ENCODE measurements around the gene SNCAIP.
A peak's percentile ranks its signal among the peaks of the same experiment; 100 is the strongest.

The SNCAIP gene

GRCh38 chr5:122464191-122464590 lies 152.2 kb downstream of the SNCAIP start:
- H3K36me3 ChIP-seq (ENCODE audit: control insufficient read depth, insufficient read depth, low read length), result no peaks in the 10 kb centered on the region
- H3K4me1 ChIP-seq (ENCODE audit: control insufficient read depth, insufficient read depth, low read length), result peaks cover 8% of the 10 kb centered on the region
- H3K9ac ChIP-seq (ENCODE audit: low read depth, low read length), result no peak overlapping the region
- no peaks in the 10 kb centered on the region for H3K9me3 ChIP-seq (ENCODE audit: control insufficient read depth, insufficient read depth, low read length)
- no peak overlapping the region for H3K4me3 ChIP-seq (ENCODE audit: low read depth, low read length)
- no peaks in the 10 kb centered on the region for H3K27me3 ChIP-seq (ENCODE audit: control insufficient read depth, insufficient read depth, low read length)

DNA sequence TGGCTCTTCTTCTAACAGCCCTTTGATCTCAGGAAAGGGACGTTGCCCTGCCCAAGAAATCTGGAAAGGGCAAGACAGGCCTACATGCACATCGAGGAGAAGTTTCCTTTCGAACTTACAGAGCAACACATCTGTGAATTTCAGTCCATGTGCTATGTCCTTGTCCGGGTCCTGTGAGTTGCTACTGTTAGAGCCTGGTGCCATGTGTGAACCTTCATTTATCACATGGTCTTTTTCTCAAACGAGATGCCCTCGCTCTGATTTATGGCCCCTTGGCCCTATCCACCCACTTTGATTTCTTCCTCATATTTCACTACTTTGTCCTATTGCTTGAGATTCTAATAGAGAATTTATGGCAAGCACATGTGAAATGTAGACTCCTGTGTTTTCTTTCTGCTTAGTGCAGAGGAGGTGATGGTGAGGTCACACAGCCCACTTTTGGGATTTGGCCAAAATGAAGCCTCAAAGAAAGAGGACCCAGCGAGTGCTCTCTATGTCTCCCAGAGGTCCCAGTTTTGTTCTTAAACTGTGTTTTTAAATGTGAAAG lies 153.1 kb downstream of the SNCAIP start:
- peaks cover 8% of the 10 kb centered on the region for H3K4me1 ChIP-seq (ENCODE audit: control insufficient read depth, insufficient read depth, low read length)
- no peaks in the 10 kb centered on the region for H3K9me3 ChIP-seq (ENCODE audit: control insufficient read depth, insufficient read depth, low read length)
- H3K36me3 ChIP-seq (ENCODE audit: control insufficient read depth, insufficient read depth, low read length), result no peaks in the 10 kb centered on the region
- no peak overlapping the region for H3K9ac ChIP-seq (ENCODE audit: low read depth, low read length)
- H3K4me3 ChIP-seq (ENCODE audit: low read depth, low read length), result no peak overlapping the region
- no peaks in the 10 kb centered on the region for H3K27me3 ChIP-seq (ENCODE audit: control insufficient read depth, insufficient read depth, low read length)

DNA sequence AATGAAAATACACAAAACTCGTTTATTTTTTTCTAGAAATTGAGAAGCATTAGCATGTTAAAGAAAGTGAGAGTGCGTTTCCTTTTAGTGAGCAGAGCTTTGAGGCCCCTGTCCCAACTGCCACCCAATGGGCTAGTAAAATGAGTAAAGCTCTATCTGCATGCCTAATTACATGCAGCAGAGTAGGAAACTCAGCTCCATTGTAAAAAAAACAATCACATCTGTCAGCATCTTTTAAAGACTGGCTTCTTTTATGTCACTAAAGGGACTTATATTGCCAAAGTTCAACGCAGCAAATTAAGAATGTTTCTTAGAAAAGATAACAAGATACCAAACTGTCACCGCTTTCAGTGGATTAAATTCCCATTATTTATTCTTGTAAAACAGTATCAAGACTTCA lies 154.0 kb downstream of the SNCAIP start:
- Histone ChIP-seq H3K4me1 (ENCODE audit: control insufficient read depth, insufficient read depth, low read length) (peaks cover 10% of the 10 kb centered on the region), H3K27me3 (ENCODE audit: control insufficient read depth, insufficient read depth, low read length) (no peaks in the 10 kb centered on the region), H3K9me3 (ENCODE audit: control insufficient read depth, insufficient read depth, low read length) (no peaks in the 10 kb centered on the region), H3K36me3 (ENCODE audit: control insufficient read depth, insufficient read depth, low read length) (no peaks in the 10 kb centered on the region), H3K4me3 (ENCODE audit: low read depth, low read length) (no peak overlapping the region), H3K9ac (ENCODE audit: low read depth, low read length) (no peak overlapping the region)

GRCh38 chr5:122468351-122469116 lies 156.5 kb downstream of the SNCAIP start:
- Histone ChIP-seq H3K9ac (ENCODE audit: low read depth, low read length) (no peak overlapping the region), H3K4me1 (ENCODE audit: control insufficient read depth, insufficient read depth, low read length) (peaks cover 19% of the 10 kb centered on the region), H3K9me3 (ENCODE audit: control insufficient read depth, insufficient read depth, low read length) (no peaks in the 10 kb centered on the region), H3K36me3 (ENCODE audit: control insufficient read depth, insufficient read depth, low read length) (no peaks in the 10 kb centered on the region), H3K4me3 (ENCODE audit: low read depth, low read length) (no peak overlapping the region), H3K27me3 (ENCODE audit: control insufficient read depth, insufficient read depth, low read length) (no peaks in the 10 kb centered on the region)

- Histone ChIP-seq H3K4me3 (ENCODE audit: low read depth, low read length) (no peak overlapping the region), H3K4me1 (ENCODE audit: control insufficient read depth, insufficient read depth, low read length) (peaks cover 24% of the 10 kb centered on the region), H3K36me3 (ENCODE audit: control insufficient read depth, insufficient read depth, low read length) (no peaks in the 10 kb centered on the region), H3K9ac (ENCODE audit: low read depth, low read length) (no peak overlapping the region), H3K9me3 (ENCODE audit: control insufficient read depth, insufficient read depth, low read length) (no peaks in the 10 kb centered on the region), H3K27me3 (ENCODE audit: control insufficient read depth, insufficient read depth, low read length) (no peaks in the 10 kb centered on the region)
Observed at GRCh38 chr5:122469384-122469919, 157.4 kb downstream of the SNCAIP start.

DNA sequence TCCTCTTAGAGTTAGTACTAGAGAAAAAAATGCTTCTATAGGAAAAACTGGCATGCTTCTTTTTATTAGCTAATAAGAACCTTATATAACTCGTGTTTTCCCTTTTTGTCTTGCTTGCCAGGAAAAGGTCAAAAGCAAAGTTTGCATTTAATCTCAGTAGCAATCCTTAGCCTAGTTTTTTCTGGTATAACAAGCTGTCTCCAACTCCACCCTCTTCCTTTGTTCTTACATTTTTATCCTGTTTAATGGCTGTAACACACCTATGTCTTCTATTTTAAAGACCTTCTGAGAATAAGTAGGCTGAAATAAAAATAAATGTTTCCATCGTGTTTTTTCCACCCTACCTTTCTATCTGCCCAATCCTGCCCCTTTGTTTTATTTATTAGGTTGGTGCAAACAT lies 158.3 kb downstream of the SNCAIP start:
- Histone ChIP-seq H3K9ac (ENCODE audit: low read depth, low read length) (no peak overlapping the region), H3K4me1 (ENCODE audit: control insufficient read depth, insufficient read depth, low read length) (peaks cover 24% of the 10 kb centered on the region), H3K36me3 (ENCODE audit: control insufficient read depth, insufficient read depth, low read length) (no peaks in the 10 kb centered on the region), H3K9me3 (ENCODE audit: control insufficient read depth, insufficient read depth, low read length) (no peaks in the 10 kb centered on the region), H3K4me3 (ENCODE audit: low read depth, low read length) (no peak overlapping the region), H3K27me3 (ENCODE audit: control insufficient read depth, insufficient read depth, low read length) (no peaks in the 10 kb centered on the region)

DNA sequence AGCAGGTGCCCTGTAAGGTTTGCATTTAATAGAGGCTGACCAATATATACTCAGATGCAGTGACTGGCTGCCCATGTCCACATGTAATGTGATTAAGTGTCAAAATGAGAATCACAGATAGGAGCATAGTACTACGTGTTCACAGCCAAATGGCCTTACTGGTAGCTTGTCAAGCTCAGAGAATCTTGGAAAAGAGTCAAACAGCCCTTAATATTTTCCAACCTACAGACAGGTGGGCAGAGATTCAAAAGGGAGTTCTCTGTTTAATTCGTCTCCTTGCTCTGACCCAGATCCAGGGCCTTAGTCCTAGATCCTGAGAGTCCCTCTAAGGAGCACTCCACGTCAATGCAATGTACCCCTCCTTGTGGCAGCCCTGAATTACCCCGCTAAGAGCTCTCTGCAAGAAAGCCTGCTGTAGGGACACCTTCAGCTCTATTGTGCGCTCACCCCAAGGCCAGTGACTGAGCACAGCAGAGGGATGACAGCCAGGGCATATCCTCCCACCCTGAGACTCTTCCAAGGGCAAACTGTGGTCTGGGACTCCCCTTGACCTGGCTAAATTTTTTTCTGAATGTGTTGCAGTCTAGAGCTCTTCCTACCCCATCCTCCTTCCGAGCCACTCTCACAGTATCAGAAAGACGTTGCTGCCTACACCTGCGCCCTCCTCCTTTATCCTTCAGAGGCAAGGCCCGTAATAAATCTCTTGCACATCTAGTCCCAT lies 159.2 kb downstream of the SNCAIP start:
- H3K36me3 ChIP-seq (ENCODE audit: control insufficient read depth, insufficient read depth, low read length), result no peaks in the 10 kb centered on the region
- H3K4me1 ChIP-seq (ENCODE audit: control insufficient read depth, insufficient read depth, low read length), result peaks cover 21% of the 10 kb centered on the region
- no peaks in the 10 kb centered on the region for H3K27me3 ChIP-seq (ENCODE audit: control insufficient read depth, insufficient read depth, low read length)
- no peak overlapping the region for H3K9ac ChIP-seq (ENCODE audit: low read depth, low read length)
- H3K9me3 ChIP-seq (ENCODE audit: control insufficient read depth, insufficient read depth, low read length), result no peaks in the 10 kb centered on the region
- H3K4me3 ChIP-seq (ENCODE audit: low read depth, low read length), result no peak overlapping the region

DNA sequence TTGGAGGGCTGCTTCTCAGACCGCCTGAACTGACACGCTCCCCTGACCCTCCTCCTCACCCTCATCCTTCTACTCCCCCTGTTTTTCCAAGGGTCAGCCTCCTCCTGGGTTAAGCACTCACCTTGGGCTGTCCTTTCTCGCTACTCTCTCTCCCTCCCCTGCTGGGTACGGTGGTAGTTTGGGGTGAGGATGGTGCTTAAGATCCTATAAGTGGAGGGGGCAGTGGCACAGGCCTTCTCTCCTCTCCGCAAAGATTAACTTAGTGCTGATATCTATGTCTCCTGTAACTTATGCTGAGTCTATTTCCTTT lies 159.7 kb downstream of the SNCAIP start:
- peak overlapping the region; percentile 29 for H3K9ac ChIP-seq (ENCODE audit: low read depth, low read length)
- H3K4me3 ChIP-seq (ENCODE audit: low read depth, low read length), result no peak overlapping the region
- H3K9me3 ChIP-seq (ENCODE audit: control insufficient read depth, insufficient read depth, low read length), result no peaks in the 10 kb centered on the region
- no peaks in the 10 kb centered on the region for H3K36me3 ChIP-seq (ENCODE audit: control insufficient read depth, insufficient read depth, low read length)
- no peaks in the 10 kb centered on the region for H3K27me3 ChIP-seq (ENCODE audit: control insufficient read depth, insufficient read depth, low read length)
- peaks cover 21% of the 10 kb centered on the region for H3K4me1 ChIP-seq (ENCODE audit: control insufficient read depth, insufficient read depth, low read length)

GRCh38 chr5:122473138-122473843 lies 161.3 kb downstream of the SNCAIP start:
- Histone ChIP-seq H3K9ac (ENCODE audit: low read depth, low read length) (no peak overlapping the region), H3K36me3 (ENCODE audit: control insufficient read depth, insufficient read depth, low read length) (no peaks in the 10 kb centered on the region), H3K27me3 (ENCODE audit: control insufficient read depth, insufficient read depth, low read length) (no peaks in the 10 kb centered on the region)

GRCh38 chr5:122473941-122474340 lies 161.9 kb downstream of the SNCAIP start:
- Histone ChIP-seq H3K9me3 (ENCODE audit: control insufficient read depth, insufficient read depth, low read length) (no peaks in the 10 kb centered on the region), H3K36me3 (ENCODE audit: control insufficient read depth, insufficient read depth, low read length) (no peaks in the 10 kb centered on the region), H3K4me3 (ENCODE audit: low read depth, low read length) (no peak overlapping the region), H3K27me3 (ENCODE audit: control insufficient read depth, insufficient read depth, low read length) (no peaks in the 10 kb centered on the region), H3K9ac (ENCODE audit: low read depth, low read length) (no peak overlapping the region), H3K4me1 (ENCODE audit: control insufficient read depth, insufficient read depth, low read length) (peaks cover 21% of the 10 kb centered on the region)

More at GRCh38 chr5:122473138-122473843, 161.3 kb downstream of the SNCAIP start:
- H3K4me1 ChIP-seq (ENCODE audit: control insufficient read depth, insufficient read depth, low read length), result peaks cover 21% of the 10 kb centered on the region
- no peaks in the 10 kb centered on the region for H3K9me3 ChIP-seq (ENCODE audit: control insufficient read depth, insufficient read depth, low read length)
- H3K4me3 ChIP-seq (ENCODE audit: low read depth, low read length), result no peak overlapping the region

DNA sequence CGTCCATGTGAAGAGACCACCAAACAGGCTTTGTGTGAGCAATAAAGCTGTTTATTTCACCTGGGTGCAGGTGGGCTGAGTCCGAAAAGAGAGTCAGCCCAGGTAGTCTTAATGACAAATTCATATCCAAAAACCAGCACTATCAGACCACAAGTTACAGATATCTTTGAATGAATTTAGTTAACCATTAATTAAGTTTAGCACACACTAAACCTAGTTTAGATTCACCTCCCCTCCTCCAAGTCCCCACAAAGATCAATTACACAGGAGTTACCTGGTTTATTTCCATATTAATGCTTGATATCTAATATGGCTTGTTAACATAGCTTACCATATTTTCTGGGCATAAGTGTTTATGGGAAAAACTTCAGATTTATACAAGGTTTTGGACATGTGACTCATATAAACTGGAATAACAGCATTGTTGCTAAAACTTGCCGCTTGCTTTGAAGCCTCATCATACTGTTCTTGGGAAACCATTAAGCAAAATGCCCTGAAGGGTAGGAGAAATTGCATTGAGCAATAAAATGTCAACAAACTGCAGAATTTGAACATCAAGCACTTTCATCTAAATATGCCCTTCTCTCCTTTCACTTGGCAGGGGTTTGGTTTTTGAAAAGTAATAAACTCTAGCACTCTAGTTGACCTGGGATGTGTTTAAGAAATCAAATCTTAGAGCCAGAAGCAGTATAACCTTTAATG lies 166.9 kb downstream of the SNCAIP start:
- Histone ChIP-seq H3K9me3 (ENCODE audit: control insufficient read depth, insufficient read depth, low read length) (no peaks in the 10 kb centered on the region), H3K36me3 (ENCODE audit: control insufficient read depth, insufficient read depth, low read length) (no peaks in the 10 kb centered on the region), H3K9ac (ENCODE audit: low read depth, low read length) (no peak overlapping the region), H3K4me1 (ENCODE audit: control insufficient read depth, insufficient read depth, low read length) (peaks cover under 1% of the 10 kb centered on the region), H3K4me3 (ENCODE audit: low read depth, low read length) (no peak overlapping the region), H3K27me3 (ENCODE audit: control insufficient read depth, insufficient read depth, low read length) (no peaks in the 10 kb centered on the region)
